ENCODE measurements around the gene YAF2.
"Not testable (repeated sequence)": the region's sequence is repeated elsewhere in the genome, so short reads cannot be mapped to it uniquely, and the experiment has no call there.

The YAF2 gene

GRCh38 chr12:42255221-42255865 is 17.3 kb upstream of the YAF2 start:
- DNase-seq (ENCODE audit: low read depth in 1 of 2, low spot score in 1 of 2), result no peak

GRCh38 chr12:42252645-42253044 is 14.6 kb upstream of the YAF2 start:
- not testable (repeated sequence) for DNase-seq (ENCODE audit: low read depth in 1 of 2, low spot score in 1 of 2)

- DNase-seq (ENCODE audit: low read depth in 1 of 2, low spot score in 1 of 2), result not testable (repeated sequence)
These were observed 11.0 kb upstream of the YAF2 start for GRCh38 chr12:42249033-42249432.

- DNase-seq (ENCODE audit: low read depth in 1 of 2, low spot score in 1 of 2), result no peak
These were observed 2.2 kb upstream of the YAF2 start for GRCh38 chr12:42240131-42240750.

GRCh38 chr12:42237853-42238239 is 202 bp downstream of the YAF2 start:
- DNase-seq (ENCODE audit: low read depth in 1 of 2, low spot score in 1 of 2), result no peak

- peak; percentile 42 to 56 for DNase-seq (ENCODE audit: low read depth in 1 of 2, low spot score in 1 of 2)
These were observed 796 bp downstream of the YAF2 start for GRCh38 chr12:42237052-42237852.

GRCh38 chr12:42236017-42236416 is 2.0 kb downstream of the YAF2 start:
- DNase-seq (ENCODE audit: low read depth in 1 of 2, low spot score in 1 of 2), result no peak

GRCh38 chr12:42235426-42235825 is 2.6 kb downstream of the YAF2 start:
- no peak for DNase-seq (ENCODE audit: low read depth in 1 of 2, low spot score in 1 of 2)

- no peak for DNase-seq (ENCODE audit: low read depth in 1 of 2, low spot score in 1 of 2)
These were observed 3.1 kb downstream of the YAF2 start for GRCh38 chr12:42234970-42235369.

- DNase-seq (ENCODE audit: low read depth in 1 of 2, low spot score in 1 of 2), result not testable (repeated sequence)
These were observed 10.5 kb downstream of the YAF2 start for GRCh38 chr12:42227525-42227924.

- DNase-seq (ENCODE audit: low read depth in 1 of 2, low spot score in 1 of 2), result not testable (repeated sequence)
These were observed 13.5 kb downstream of the YAF2 start for GRCh38 chr12:42224501-42224900.

GRCh38 chr12:42222724-42223123 is 15.3 kb downstream of the YAF2 start:
- DNase-seq (ENCODE audit: low read depth in 1 of 2, low spot score in 1 of 2), result no peak

- DNase-seq (ENCODE audit: low read depth in 1 of 2, low spot score in 1 of 2), result no peak
These were observed 16.3 kb downstream of the YAF2 start for GRCh38 chr12:42221726-42222125.

GRCh38 chr12:42217656-42218055 is 20.4 kb downstream of the YAF2 start:
- DNase-seq (ENCODE audit: low read depth in 1 of 2, low spot score in 1 of 2), result no peak

- no peak for DNase-seq (ENCODE audit: low read depth in 1 of 2, low spot score in 1 of 2)
These were observed 21.3 kb downstream of the YAF2 start for GRCh38 chr12:42216737-42217136.

- not testable (repeated sequence) for DNase-seq (ENCODE audit: low read depth in 1 of 2, low spot score in 1 of 2)
These were observed 22.3 kb downstream of the YAF2 start for GRCh38 chr12:42215759-42216158.

- DNase-seq (ENCODE audit: low read depth in 1 of 2, low spot score in 1 of 2), result no peak
These were observed 24.1 kb downstream of the YAF2 start for GRCh38 chr12:42213954-42214426.

- DNase-seq (ENCODE audit: low read depth in 1 of 2, low spot score in 1 of 2), result no peak
These were observed 25.0 kb downstream of the YAF2 start for GRCh38 chr12:42213023-42213422.

- DNase-seq (ENCODE audit: low read depth in 1 of 2, low spot score in 1 of 2), result no peak
These were observed 29.5 kb downstream of the YAF2 start for GRCh38 chr12:42208574-42208973.

- DNase-seq (ENCODE audit: low read depth in 1 of 2, low spot score in 1 of 2), result no peak
These were observed 33.2 kb downstream of the YAF2 start for GRCh38 chr12:42204819-42205218.

- no peak for DNase-seq (ENCODE audit: low read depth in 1 of 2, low spot score in 1 of 2)
These were observed 33.7 kb downstream of the YAF2 start for GRCh38 chr12:42204362-42204761.

- DNase-seq (ENCODE audit: low read depth in 1 of 2, low spot score in 1 of 2), result no peak
These were observed 37.0 kb downstream of the YAF2 start for GRCh38 chr12:42201063-42201462.
